ENCODE measurements around the gene NDFIP2. TPM values are rescaled to one million over a fixed set of nuclear protein-coding genes. Genes with fewer than 3 reads are reported as not detected.

NDFIP2 gene
- total RNA-seq, 1 experiment from 2014 or later: 49.6 TPM

GRCh38 chr13:79591493-79591892 is 110.5 kb downstream of the NDFIP2 start:
- Histone ChIP-seq H3K4me2 (ENCODE audit: low read length) (no peak overlapping the region), H3K4me1 (ENCODE audit: control insufficient read depth in 1 of 2, insufficient read depth in 2 of 2, low read length in 2 of 2) (no peaks in the 10 kb centered on the region), H3K36me3 (ENCODE audit: control insufficient read depth in 1 of 2, insufficient read depth in 2 of 2, low read length in 2 of 2) (no peaks in the 10 kb centered on the region), H2AFZ (ENCODE audit: low read depth, low read length, poor library complexity, severe bottlenecking) (no peak overlapping the region), H3K4me3 (replicated peaks in 1 of 2; ENCODE audit: low read depth in 1 of 2, low read length in 2 of 2) (no peak overlapping the region), H3K9me2 (ENCODE audit: insufficient read depth) (no peaks in the 10 kb centered on the region), H3K79me2 (ENCODE audit: insufficient read depth, low read length) (no peaks in the 10 kb centered on the region), H3K27me3 (ENCODE audit: insufficient read depth, low read length) (no peaks in the 10 kb centered on the region), H3K9me3 (ENCODE audit: control insufficient read depth in 1 of 2, insufficient read depth in 1 of 2, low read depth in 1 of 2, low read length in 2 of 2) (no peaks in the 10 kb centered on the region), H3K27ac (ENCODE audit: low read depth, low read length) (no peak overlapping the region), H4K20me1 (ENCODE audit: insufficient read depth) (no peaks in the 10 kb centered on the region), H3K9ac (ENCODE audit: low read length) (no peak overlapping the region)
- ChIA-PET POLR2A (no interaction called here), RAD21 (ENCODE audit: low non-redundant PET in 1 of 2, low total read pairs in 2 of 2, uncharacterized antibody in 2 of 2, unreplicated experiment in 2 of 2) (no interaction called here), CTCF (no interaction called here)
- DNase-seq (ENCODE audit: low read depth, low spot score) (no peak), ATAC-seq (no peak)
- intact Hi-C loops (cut with micrococcal nuclease): no loop called here
- TF ChIP-seq POLR2A (IDR thresholded peaks at IDR 0.05; ENCODE audit: borderline replicate concordance, extremely low read depth, insufficient read depth, insufficient read length) (no peak), EZH2phosphoT487 (IDR thresholded peaks at IDR 0.05; ENCODE audit: borderline replicate concordance) (no peak), JUND (IDR thresholded peaks at IDR 0.05) (no peak), EZH2 (IDR thresholded peaks at IDR 0.05) (no peak), ATF3 (IDR thresholded peaks at IDR 0.05) (no peak)
- BruUV-seq (replicated peaks): no TSS peak

DNA sequence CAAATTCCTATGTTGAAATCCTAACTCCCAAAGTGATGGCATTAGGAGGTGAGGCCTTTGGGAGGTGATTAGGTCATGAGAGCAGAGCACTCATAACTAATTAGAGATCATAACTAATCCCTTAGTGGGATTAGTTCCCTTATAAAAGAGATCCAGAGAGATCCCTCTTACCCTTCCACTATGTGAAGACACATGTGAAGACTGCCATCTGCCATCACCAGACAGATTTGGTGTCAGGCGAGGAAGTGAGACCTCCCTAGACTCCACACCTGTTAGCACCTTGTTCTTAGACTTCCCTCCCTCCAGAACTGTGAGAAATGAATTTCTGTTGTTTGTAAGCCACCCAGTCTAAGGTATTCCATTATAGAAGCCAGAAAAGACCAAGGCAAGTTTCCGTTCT is 112.2 kb downstream of the NDFIP2 start:
- H3K9ac ChIP-seq (ENCODE audit: low read length): no peak overlapping the region
- no peaks in the 10 kb centered on the region for H3K79me2 ChIP-seq (ENCODE audit: insufficient read depth, low read length)
- H3K27ac ChIP-seq (ENCODE audit: low read depth, low read length): no peak overlapping the region
- no peak for TF ChIP-seq SRF (IDR thresholded peaks at IDR 0.05; ENCODE audit: low read depth)
- TF ChIP-seq JUND (IDR thresholded peaks at IDR 0.05): no peak
- TF ChIP-seq EZH2 (IDR thresholded peaks at IDR 0.05): no peak
- no peak for TF ChIP-seq TCF7L2 (IDR thresholded peaks at IDR 0.05; ENCODE audit: borderline replicate concordance, extremely low read depth, insufficient read depth, insufficient read length)
- no peak for TF ChIP-seq SP1 (IDR thresholded peaks at IDR 0.05; ENCODE audit: low read depth)
- TF ChIP-seq FOSL1 (IDR thresholded peaks at IDR 0.05; ENCODE audit: low read depth): no peak
- no peak for TF ChIP-seq POLR2AphosphoS5 (IDR thresholded peaks at IDR 0.05; ENCODE audit: low read depth, low read length)
- no peak for TF ChIP-seq ZNF274 (IDR thresholded peaks at IDR 0.05; ENCODE audit: low read depth, low read length)
- no peak for TF ChIP-seq CBX3 (IDR thresholded peaks at IDR 0.05; ENCODE audit: low read depth)
- TF ChIP-seq EZH2phosphoT487 (IDR thresholded peaks at IDR 0.05; ENCODE audit: borderline replicate concordance): no peak
- TF ChIP-seq POLR2A (IDR thresholded peaks at IDR 0.05; ENCODE audit: borderline replicate concordance, extremely low read depth, insufficient read depth, insufficient read length): no peak
- no peak for TF ChIP-seq ATF3 (IDR thresholded peaks at IDR 0.05)
- TF ChIP-seq CEBPB (IDR thresholded peaks at IDR 0.05; ENCODE audit: low read depth): no peak
- TF ChIP-seq RAD21 (IDR thresholded peaks at IDR 0.05; ENCODE audit: low read depth): no peak
- TF ChIP-seq MAX (IDR thresholded peaks at IDR 0.05): no peak
- TF ChIP-seq ELF1 (IDR thresholded peaks at IDR 0.05; ENCODE audit: borderline replicate concordance, low read depth): no peak
- no peak for TF ChIP-seq REST (IDR thresholded peaks at IDR 0.05; ENCODE audit: low read depth)
- H3K4me3 ChIP-seq (replicated peaks in 1 of 2; ENCODE audit: low read depth in 1 of 2, low read length in 2 of 2): no peak overlapping the region
- intact Hi-C loops (cut with micrococcal nuclease): no loop called here
- H3K9me3 ChIP-seq (ENCODE audit: control insufficient read depth in 1 of 2, insufficient read depth in 1 of 2, low read depth in 1 of 2, low read length in 2 of 2): no peaks in the 10 kb centered on the region
- no peaks in the 10 kb centered on the region for H3K9me2 ChIP-seq (ENCODE audit: insufficient read depth)
- no peaks in the 10 kb centered on the region for H3K36me3 ChIP-seq (ENCODE audit: control insufficient read depth in 1 of 2, insufficient read depth in 2 of 2, low read length in 2 of 2)
- DNase-seq (ENCODE audit: low read depth, low spot score): no peak
- no peak for ATAC-seq
- H4K20me1 ChIP-seq (ENCODE audit: insufficient read depth): no peaks in the 10 kb centered on the region
- H3K4me1 ChIP-seq (ENCODE audit: control insufficient read depth in 1 of 2, insufficient read depth in 2 of 2, low read length in 2 of 2): no peaks in the 10 kb centered on the region
- no peaks in the 10 kb centered on the region for H3K27me3 ChIP-seq (ENCODE audit: insufficient read depth, low read length)
- BruUV-seq (replicated peaks): no TSS peak
- H3K4me2 ChIP-seq (ENCODE audit: low read length): no peak overlapping the region
- ChIA-PET CTCF (no interaction called here), POLR2A (no interaction called here), RAD21 (ENCODE audit: low non-redundant PET in 1 of 2, low total read pairs in 2 of 2, uncharacterized antibody in 2 of 2, unreplicated experiment in 2 of 2) (no interaction called here)
- H2AFZ ChIP-seq (ENCODE audit: low read depth, low read length, poor library complexity, severe bottlenecking): no peak overlapping the region

Data from HCT116 (cell line).